Upper lobe of left lung (tissue), 6 donors: ENCODE measurements around the gene FOXN3. TPM values are rescaled to one million over a fixed set of nuclear protein-coding genes. Genes with fewer than 3 reads are reported as not detected.

Experiments
- ATAC-seq, 2 donors: fragments of 200-7000 bp; cut with Tn5 transposase; one replicate each; pipeline ENCODE4 v1.9.1; 2022; ENCODE audit warnings: mild to moderate bottlenecking in 2 of 2, moderate library complexity in 2 of 2; ENCODE audit not compliant: low FRiP score in 2 of 2
- DNase-seq, 2 donors: peaks; one replicate each; pipeline ENCODE4 v3.0.0-alpha.2; 2019 to 2020
- H3K27ac ChIP-seq, 4 donors: fragments of 200-600 bp; sonication (generic); one replicate each; pipeline ENCODE4 v1.5.1; 2016 to 2019
- H3K27me3 ChIP-seq, 4 donors: fragments of 200-600 bp; sonication (generic); one replicate each; pipeline ENCODE4 v1.5.1; 2017 to 2019
- H3K36me3 ChIP-seq, 4 donors: fragments of 200-600 bp; sonication (generic); one replicate each; pipeline ENCODE4 v1.5.1; 2016 to 2019
- H3K4me1 ChIP-seq, 4 donors: fragments of 200-600 bp; sonication (generic); one replicate each; pipeline ENCODE4 v1.5.1; 2018 to 2019
- H3K4me3 ChIP-seq, 4 donors: fragments of 200-600 bp; sonication (generic); one replicate each; pipeline ENCODE4 v1.5.1; 2017 to 2019; ENCODE audit warnings: mild to moderate bottlenecking in 2 of 4, moderate library complexity in 1 of 4
- H3K9me3 ChIP-seq, 4 donors: fragments of 200-600 bp; sonication (generic); one replicate each; pipeline ENCODE4 v1.5.1; 2018 to 2019
- CTCF ChIP-seq, 6 experiments: fragments of 450-650 bp in 4 of 6; fragments of 200-600 bp in 2 of 6; sonication (generic) in 2 of 6; IDR thresholded peaks; one replicate each; pipeline ENCODE4 v1.5.1; 2016 to 2019; ENCODE audit warnings: antibody characterized with exemption in 6 of 6
- EP300 ChIP-seq, 4 donors: sonication (generic); formaldehyde crosslinking; IDR thresholded peaks; one replicate each; pipeline ENCODE4 v1.5.1; 2017; ENCODE audit warnings: antibody characterized with exemption in 4 of 4, control low read depth in 2 of 4
- POLR2A ChIP-seq, 4 donors: fragments of 450-650 bp; IDR thresholded peaks; one replicate each; pipeline ENCODE4 v1.5.1; 2016 to 2017; ENCODE audit warnings: antibody characterized with exemption in 4 of 4, mild to moderate bottlenecking in 2 of 4
- POLR2AphosphoS5 ChIP-seq, 2 donors: sonication (generic); formaldehyde crosslinking; IDR thresholded peaks; one replicate each; pipeline ENCODE4 v1.5.1; 2017; ENCODE audit warnings: antibody characterized with exemption in 2 of 2
- WGBS, 2 donors: methylation state at CpG; one replicate each; pipeline ENCODE4 v1.1.5; 2017 to 2018; 5-methylcytosine and 5-hydroxymethylcytosine counted together
- total RNA-seq, 6 donors: library from RNA; depleted of rRNA in 4 of 6; stranded (reverse); fragments of >200 nt in 4 of 6; gene quantifications; one replicate each; pipeline versions ENCODE4 v1.1.0 to v1.2.1, GENCODE V29; 2016 to 2021
- donor health status: DM: no; HTN: no; CAD: no; lungs with moderate emphysema.
- donor health status: DM: no; HTN: yes; CAD: no; lungs with severe emphysema.

FOXN3 gene
- total RNA-seq, 6 donors from 2014 or later = 63.4 to 115 (median 77.2) TPM

- no peaks in the 10 kb centered on the region for H3K36me3 ChIP-seq
- no peak overlapping the region for H3K27ac ChIP-seq
- no peak overlapping the region for H3K4me3 ChIP-seq
- H3K27me3 ChIP-seq = no peaks in the 10 kb centered on the region
- no peak for TF ChIP-seq POLR2A (IDR thresholded peaks at IDR 0.05)
- TF ChIP-seq POLR2AphosphoS5 (IDR thresholded peaks at IDR 0.05) = no peak
- TF ChIP-seq CTCF (IDR thresholded peaks at IDR 0.05) = no peak
- no peak for TF ChIP-seq EP300 (IDR thresholded peaks at IDR 0.05)
- peaks cover 12 to 29% (median 12%) of the 10 kb centered on the region in 4 donors for H3K4me1 ChIP-seq
- ATAC-seq (no peak), DNase-seq (no peak)
- no peaks in the 10 kb centered on the region for H3K9me3 ChIP-seq
- WGBS, 2 donors = 72 to 73% methylated on average over 4 of the region's 4 CpGs
These were observed 191.4 kb downstream of the FOXN3 start for GRCh38 chr14:89225607-89226006.

- DNase-seq (no peak), ATAC-seq (peak in 1 of 2 donors; percentile 88)
- H3K27ac ChIP-seq = no peak overlapping the region
- H3K4me1 ChIP-seq = peaks cover 4 to 13% (median 8%) of the 10 kb centered on the region in 4 donors
- H3K27me3 ChIP-seq = no peaks in the 10 kb centered on the region
- 24 to 34% methylated on average over 5 of the region's 5 CpGs for WGBS, 2 donors
- H3K36me3 ChIP-seq = peaks cover 0 to 3% (median 1%) of the 10 kb centered on the region in 4 donors
- no peak overlapping the region for H3K4me3 ChIP-seq
- H3K9me3 ChIP-seq = no peaks in the 10 kb centered on the region
- TF ChIP-seq POLR2AphosphoS5 (IDR thresholded peaks at IDR 0.05) (no peak), CTCF (IDR thresholded peaks at IDR 0.05) (no peak), POLR2A (IDR thresholded peaks at IDR 0.05) (no peak), EP300 (IDR thresholded peaks at IDR 0.05) (no peak)
These were observed 195.8 kb downstream of the FOXN3 start for GRCh38 chr14:89221109-89221810.

GRCh38 chr14:89219051-89219450 is 198.0 kb downstream of the FOXN3 start:
- Histone ChIP-seq H3K27me3 (no peaks in the 10 kb centered on the region), H3K4me3 (no peak overlapping the region), H3K27ac (no peak overlapping the region), H3K36me3 (peaks cover 0 to 3% (median 1%) of the 10 kb centered on the region in 4 donors), H3K4me1 (peaks cover 18 to 25% (median 22%) of the 10 kb centered on the region in 4 donors), H3K9me3 (no peaks in the 10 kb centered on the region)
- no peak for TF ChIP-seq POLR2AphosphoS5 (IDR thresholded peaks at IDR 0.05)
- TF ChIP-seq EP300 (IDR thresholded peaks at IDR 0.05) = no peak
- TF ChIP-seq POLR2A (IDR thresholded peaks at IDR 0.05) = no peak
- no peak for TF ChIP-seq CTCF (IDR thresholded peaks at IDR 0.05)
- ATAC-seq (no peak), DNase-seq (no peak)
- WGBS, 2 donors = 82 to 89% methylated on average over 6 of the region's 6 CpGs

- DNase-seq (no peak), ATAC-seq (no peak)
- Histone ChIP-seq H3K36me3 (peaks cover 0 to 3% (median 1%) of the 10 kb centered on the region in 4 donors), H3K27me3 (no peaks in the 10 kb centered on the region), H3K4me1 (peaks cover 20 to 34% (median 29%) of the 10 kb centered on the region in 4 donors), H3K27ac (no peak overlapping the region), H3K9me3 (no peaks in the 10 kb centered on the region), H3K4me3 (no peak overlapping the region)
- WGBS, 2 donors = 94 to 97% methylated on average over 4 of the region's 4 CpGs
- TF ChIP-seq CTCF (IDR thresholded peaks at IDR 0.05) (no peak), EP300 (IDR thresholded peaks at IDR 0.05) (no peak), POLR2A (IDR thresholded peaks at IDR 0.05) (no peak), POLR2AphosphoS5 (IDR thresholded peaks at IDR 0.05) (no peak)
These were observed 199.1 kb downstream of the FOXN3 start for GRCh38 chr14:89217891-89218290.

- no peaks in the 10 kb centered on the region for H3K27me3 ChIP-seq
- no peaks in the 10 kb centered on the region for H3K9me3 ChIP-seq
- WGBS, 2 donors = 84 to 91% methylated on average over 7 of the region's 7 CpGs
- no peak for TF ChIP-seq POLR2A (IDR thresholded peaks at IDR 0.05)
- no peak for TF ChIP-seq CTCF (IDR thresholded peaks at IDR 0.05)
- H3K4me3 ChIP-seq = no peak overlapping the region
- no peak for ATAC-seq
- DNase-seq = no peak
- H3K27ac ChIP-seq = no peak overlapping the region
- peaks cover 12 to 34% (median 28%) of the 10 kb centered on the region in 4 donors for H3K4me1 ChIP-seq
- peaks cover 0 to 3% (median 1%) of the 10 kb centered on the region in 4 donors for H3K36me3 ChIP-seq
These were observed 201.5 kb downstream of the FOXN3 start for GRCh38 chr14:89215531-89215930.
